Activated gamma-delta T cell treated with anti-CD3 and anti-CD28 coated beads, Interleukin-2, amount 50 U/mL, for 16 hours (primary cell): ENCODE results near the gene TBX10.
A peak's percentile ranks its signal among the peaks of the same experiment; 100 is the strongest.
"Not testable (repeated sequence)": the region's sequence is repeated elsewhere in the genome, so short reads cannot be mapped to it uniquely, and the experiment has no call there.

Source experiments
- DNase-seq: peaks from one replicate; pipeline ENCODE4 v3.0.0-alpha.2; 2020; ENCODE audit warnings: low read depth

The TBX10 gene

DNA sequence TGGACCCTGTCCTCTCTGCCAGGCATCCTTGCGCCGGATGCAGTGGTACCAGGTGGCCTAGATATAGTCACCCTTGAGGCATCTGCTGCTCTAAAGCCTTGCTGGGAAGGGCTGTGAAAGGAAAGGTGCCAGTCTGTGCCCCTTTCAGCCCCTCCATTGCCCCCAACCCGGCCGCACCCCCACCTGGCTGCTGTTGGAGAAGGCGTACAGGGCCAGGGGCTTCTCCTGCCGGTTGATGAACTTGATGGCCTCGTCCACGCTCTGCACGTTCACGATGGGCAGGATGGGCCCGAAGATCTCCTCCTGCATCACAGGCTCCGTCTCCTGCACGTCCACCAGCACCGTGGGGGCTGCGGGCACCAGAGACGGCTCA is 24.6 kb upstream of the TBX10 start:
- DNase-seq: no peak

- DNase-seq: no peak
Measured at GRCh38 chr11:67663532-67664212, 24.1 kb upstream of the TBX10 start.

DNA sequence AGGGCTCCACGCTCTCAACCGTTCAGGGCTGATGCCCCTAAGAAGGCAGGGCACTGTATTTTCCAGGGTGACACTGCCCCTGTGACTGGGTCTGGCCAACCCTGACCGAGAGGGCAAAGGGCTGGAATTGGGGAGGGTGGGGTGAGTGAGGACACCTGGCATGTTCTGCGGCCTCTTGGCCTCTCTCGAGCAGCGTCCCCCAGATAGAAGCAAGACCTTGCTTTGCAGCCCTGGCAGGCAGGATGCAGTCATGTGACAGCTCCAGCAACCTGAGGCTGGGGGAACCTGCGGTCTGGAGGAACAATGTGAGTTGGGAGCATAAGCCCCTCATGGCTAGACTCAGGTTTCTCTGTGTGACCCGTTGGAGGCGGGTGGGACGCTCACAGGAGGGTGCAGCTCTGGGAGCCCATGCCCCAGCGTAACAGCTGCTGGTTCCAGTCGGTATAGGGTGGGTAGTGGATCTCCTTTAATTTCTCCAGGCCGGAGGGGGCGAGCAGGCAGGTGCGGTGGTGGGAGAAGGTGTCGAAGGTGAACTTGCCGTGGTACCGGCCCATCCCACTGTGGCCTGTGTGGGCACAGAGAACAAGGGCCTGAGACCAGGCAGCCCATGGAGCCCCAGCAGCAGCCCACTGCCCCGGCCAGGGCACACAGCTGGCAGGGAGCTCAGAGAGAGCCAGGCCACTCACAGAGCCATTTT is 23.4 kb upstream of the TBX10 start:
- no peak for DNase-seq

GRCh38 chr11:67662142-67662834 is 22.7 kb upstream of the TBX10 start:
- DNase-seq: no peak

DNA sequence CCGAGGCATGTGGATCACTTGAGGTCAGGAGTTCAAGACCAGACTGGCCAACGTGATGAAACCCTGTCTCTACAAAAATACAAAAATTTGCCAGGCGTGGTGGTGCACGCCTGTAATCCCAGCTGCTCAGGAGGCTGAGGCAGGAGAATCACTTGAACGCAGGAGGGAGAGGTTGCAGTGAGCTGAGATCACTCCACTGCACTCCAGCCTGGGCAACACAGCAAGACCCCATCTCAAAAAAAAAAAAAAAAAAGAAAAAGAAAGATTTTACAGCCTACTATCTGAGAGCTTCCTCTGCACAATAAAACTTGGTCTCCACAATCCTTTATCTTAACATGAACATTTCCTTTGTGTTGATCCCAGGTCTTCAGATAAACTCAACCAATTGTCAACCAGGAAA is 21.2 kb upstream of the TBX10 start:
- DNase-seq: not testable (repeated sequence)

DNA sequence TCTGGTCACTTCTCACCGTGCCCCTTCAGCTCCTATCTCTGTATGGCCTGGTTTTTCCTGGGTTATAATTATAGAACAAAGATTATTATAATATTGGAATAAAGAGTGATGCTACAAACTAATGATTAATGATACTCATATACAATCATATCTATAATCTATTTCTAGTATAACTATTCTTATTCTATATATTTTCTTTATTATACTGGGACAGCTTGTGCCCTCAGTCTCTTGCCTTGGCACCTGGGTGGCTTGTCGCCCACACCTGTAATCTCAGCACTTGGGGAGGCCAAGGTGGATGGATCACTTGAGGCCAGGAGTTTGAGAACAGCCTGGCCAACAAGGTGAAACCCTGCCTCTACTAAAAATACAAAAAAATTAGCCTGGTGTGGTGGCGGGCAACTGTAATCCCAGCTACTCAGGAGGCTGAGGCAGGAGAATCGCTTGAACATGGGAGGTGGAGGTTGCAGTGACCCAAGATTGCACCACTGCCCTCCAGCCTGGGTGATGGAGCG is 20.1 kb upstream of the TBX10 start:
- not testable (repeated sequence) for DNase-seq

- no peak for DNase-seq
Measured at GRCh38 chr11:67657300-67657699, 17.7 kb upstream of the TBX10 start.

- no peak for DNase-seq
Measured at GRCh38 chr11:67656278-67656922, 16.8 kb upstream of the TBX10 start.

- no peak for DNase-seq
Measured at GRCh38 chr11:67654225-67654624, 14.7 kb upstream of the TBX10 start.

- DNase-seq: no peak
Measured at GRCh38 chr11:67652965-67653845, 13.6 kb upstream of the TBX10 start.

DNA sequence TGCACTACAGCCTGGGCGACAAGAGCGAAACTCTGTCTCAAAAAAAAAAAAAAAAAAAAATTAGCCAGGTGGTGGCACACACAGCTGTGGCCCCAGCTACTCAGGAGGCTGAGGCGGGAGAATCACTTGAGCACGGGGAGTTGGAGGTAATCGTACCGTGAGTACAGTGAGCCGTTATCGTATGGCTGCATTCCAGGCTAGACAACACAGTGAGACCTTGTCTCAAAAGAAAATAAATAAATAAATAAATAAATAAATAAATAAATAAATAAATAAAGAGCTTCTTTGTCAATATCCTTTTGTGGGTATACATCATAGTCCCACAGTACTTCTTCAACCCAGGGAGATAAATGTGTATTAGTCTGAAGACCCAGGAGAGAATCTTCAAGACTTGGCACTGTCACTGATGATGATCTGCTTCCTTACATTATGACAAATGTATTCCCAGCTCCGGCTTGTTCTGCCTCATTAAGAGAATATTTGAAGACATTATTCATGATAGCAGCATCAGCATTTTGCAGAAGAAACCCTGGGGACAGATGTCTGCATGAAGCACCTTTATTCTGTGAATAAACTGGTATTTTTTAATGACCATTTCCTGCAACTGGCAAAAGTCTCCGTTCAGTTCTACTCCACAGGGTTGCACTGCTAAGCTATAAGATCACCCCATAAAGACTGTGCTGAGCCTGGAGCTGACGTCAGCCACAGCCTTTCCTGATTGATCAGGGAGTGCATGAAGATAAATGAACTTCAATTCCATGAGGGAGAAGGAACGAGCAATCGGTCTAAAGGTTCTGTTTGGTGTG is 12.6 kb upstream of the TBX10 start:
- no peak for DNase-seq

GRCh38 chr11:67649634-67650510 is 10.3 kb upstream of the TBX10 start:
- no peak for DNase-seq

GRCh38 chr11:67648796-67649613 is 9.4 kb upstream of the TBX10 start:
- no peak for DNase-seq

DNA sequence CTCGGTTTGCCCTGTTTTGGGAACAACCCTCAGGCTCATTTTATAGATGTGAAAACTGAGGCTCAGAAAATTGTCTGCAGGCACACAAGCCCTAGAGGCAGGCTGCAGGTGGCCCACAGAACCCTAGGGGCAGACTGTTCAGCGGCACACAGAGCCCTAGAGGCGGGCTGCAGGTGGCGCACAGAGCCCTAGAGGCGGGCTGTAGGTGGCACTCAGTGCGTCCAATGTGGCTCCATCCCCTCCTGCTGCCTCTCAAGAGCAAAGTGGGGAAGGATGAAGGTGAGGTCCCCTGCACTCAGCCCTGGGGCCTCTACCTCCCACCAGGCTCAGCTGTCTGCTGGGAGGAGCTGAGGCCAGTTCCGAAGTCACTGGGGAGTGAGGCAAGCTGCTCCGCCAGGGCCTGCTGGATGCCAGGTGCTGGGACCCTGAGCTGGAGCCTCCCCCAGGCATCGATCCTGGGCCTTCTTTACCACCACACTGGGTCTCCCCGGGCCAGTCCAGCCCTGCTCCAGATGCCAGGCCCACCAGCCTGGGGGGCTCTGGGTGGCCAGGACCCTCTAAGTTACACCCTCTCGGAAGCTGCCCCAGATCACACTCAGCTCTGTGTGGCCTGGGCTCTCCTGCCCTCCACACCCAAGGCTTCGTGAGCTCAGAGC is 8.7 kb upstream of the TBX10 start:
- DNase-seq: peak; percentile 45

GRCh38 chr11:67647471-67647870 is 7.9 kb upstream of the TBX10 start:
- DNase-seq: no peak

DNA sequence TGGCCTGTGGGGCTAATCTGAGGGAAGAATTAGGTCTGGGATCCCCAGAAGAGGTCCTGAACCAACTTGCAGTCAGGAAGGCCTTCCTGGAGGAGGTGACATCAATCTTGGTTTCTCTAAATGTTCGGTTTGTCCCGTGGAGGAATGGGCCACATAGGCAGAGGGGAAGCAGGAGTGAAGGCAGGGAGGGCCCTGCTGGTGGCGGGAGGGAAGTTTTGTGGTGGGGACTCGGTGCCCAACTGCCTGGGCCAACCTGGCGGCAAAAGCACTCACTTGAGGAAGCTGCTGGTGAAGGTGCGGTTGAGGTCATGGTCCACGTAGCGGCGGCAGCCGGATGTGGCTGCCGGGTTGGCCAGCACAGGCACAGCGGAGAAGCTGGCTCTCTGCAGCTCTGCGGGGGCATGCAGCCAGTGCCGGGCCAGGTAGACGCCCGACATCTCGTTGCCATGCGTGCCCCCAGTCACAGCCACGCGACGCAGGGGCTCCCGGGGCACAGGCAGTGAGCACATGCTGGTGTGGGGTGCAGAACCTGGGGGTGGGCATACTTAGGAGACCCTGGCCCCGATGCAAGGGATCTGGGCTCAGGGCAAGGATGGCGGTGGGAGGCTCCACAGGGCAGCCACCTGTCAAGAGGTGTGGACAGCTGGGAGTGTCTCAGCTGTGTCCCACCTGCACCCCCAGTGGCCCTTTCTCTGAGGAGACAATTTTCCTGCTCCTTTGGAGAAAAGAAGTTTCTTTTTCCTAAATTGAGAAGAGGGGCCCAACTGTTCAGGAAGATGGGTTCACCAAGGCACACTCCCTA is 7.2 kb upstream of the TBX10 start:
- no peak for DNase-seq
